Neural progenitor cell (in vitro differentiated cells): ENCODE data around the gene GPR101.

Experiments
- EZH2phosphoT487 ChIP-seq: fragments of 200-600 bp; sonication (generic); IDR thresholded peaks from 2 replicates; pipeline ENCODE4 v1.6.1; 2017; ENCODE audit warnings: antibody characterized with exemption
- TF ChIP-seq, protein P1 (sequence below): fragments of 200-600 bp; sonication (generic); IDR thresholded peaks from 2 replicates; pipeline ENCODE4 v1.5.1; 2017; ENCODE audit warnings: antibody characterized with exemption, mild to moderate bottlenecking

DNA sequence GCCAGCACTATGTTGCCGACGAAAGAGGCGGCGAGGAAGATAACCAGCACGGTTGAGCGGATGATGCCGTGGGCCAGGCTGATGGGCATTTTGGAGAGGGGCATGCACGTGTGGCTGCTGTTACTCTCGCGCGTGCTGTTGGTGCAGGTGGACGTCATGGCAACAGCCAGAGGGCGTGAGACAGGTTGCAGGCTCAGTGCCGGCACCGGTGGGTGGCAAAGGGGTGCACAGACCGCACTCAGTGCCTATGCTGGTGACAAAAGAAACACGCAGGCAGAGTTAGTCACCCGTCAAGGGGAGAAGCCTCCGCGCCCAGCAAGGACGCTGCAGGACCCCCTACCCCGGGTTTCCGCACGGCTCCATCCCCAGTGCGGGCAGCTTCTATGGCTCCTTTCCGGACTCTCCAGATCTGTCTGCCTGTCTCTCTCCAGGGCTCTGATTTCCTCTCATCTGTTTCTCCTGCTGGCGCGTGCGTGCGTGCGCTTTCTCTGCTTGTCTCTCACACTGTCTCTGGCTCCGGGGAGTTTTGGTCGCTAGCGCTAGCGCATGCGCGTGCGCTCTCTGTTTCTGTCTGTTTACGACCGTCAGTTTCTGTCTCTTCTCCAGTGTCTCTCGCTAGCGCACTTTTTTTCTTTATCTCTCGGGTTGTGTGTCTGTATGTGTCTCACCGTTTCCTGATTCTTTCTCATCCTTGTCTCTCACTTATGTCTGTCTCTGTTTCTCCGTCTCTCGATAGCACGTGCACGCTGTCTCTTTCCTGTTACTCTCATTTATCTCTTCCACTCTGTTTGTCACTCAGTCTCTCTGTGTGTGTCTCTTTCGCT is 2.1 kb downstream of the GPR101 start:
- TF ChIP-seq, protein P1, sequence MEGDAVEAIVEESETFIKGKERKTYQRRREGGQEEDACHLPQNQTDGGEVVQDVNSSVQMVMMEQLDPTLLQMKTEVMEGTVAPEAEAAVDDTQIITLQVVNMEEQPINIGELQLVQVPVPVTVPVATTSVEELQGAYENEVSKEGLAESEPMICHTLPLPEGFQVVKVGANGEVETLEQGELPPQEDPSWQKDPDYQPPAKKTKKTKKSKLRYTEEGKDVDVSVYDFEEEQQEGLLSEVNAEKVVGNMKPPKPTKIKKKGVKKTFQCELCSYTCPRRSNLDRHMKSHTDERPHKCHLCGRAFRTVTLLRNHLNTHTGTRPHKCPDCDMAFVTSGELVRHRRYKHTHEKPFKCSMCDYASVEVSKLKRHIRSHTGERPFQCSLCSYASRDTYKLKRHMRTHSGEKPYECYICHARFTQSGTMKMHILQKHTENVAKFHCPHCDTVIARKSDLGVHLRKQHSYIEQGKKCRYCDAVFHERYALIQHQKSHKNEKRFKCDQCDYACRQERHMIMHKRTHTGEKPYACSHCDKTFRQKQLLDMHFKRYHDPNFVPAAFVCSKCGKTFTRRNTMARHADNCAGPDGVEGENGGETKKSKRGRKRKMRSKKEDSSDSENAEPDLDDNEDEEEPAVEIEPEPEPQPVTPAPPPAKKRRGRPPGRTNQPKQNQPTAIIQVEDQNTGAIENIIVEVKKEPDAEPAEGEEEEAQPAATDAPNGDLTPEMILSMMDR = no peak
- no peak for TF ChIP-seq EZH2phosphoT487
